ENCODE results near the gene DSC3. TPM values are rescaled to one million over a fixed set of nuclear protein-coding genes. Genes with fewer than 3 reads are reported as not detected.

Gene DSC3
- polyA plus RNA-seq, 1 experiment: 0.02 TPM

GRCh38 chr18:30967701-30968100, 74.8 kb downstream of the DSC3 start:
- Histone ChIP-seq H3K27ac (ENCODE audit: low read depth, low read length) (no peak overlapping the region), H3K27me3 (ENCODE audit: control insufficient read depth, insufficient read depth, low read length) (no peaks in the 10 kb centered on the region), H3K4me3 (ENCODE audit: low read depth, low read length) (no peak overlapping the region), H3K9me3 (ENCODE audit: control insufficient read depth, insufficient read depth, low read length) (no peaks in the 10 kb centered on the region)
- DNase-seq (ENCODE audit: low read depth, low spot score): no peak
- POLR2A ChIA-PET: no interaction called here
- no peak for TF ChIP-seq CTCF (IDR thresholded peaks at IDR 0.05; ENCODE audit: low read depth, low read length)
- CTCF ChIA-PET: no interaction called here

DNA sequence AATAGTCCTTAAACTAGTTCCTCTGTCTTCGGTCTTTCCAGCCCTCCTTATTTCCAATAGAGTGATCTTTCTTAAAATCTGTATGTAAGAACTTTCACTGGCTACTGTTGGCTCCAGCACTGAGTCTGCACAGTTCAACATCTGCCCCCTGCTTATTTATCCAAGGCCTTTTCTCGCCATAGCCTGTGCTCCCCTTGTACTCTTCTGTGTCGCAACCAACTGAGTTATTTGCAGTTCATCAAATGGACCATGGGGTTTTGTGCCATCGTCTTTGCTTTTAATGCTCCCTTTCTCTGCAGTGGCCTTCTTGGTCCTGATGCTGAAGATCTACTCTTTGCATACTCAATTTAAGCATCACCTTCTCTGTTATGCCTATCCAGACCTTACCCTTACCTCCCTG, 77.3 kb downstream of the DSC3 start:
- Histone ChIP-seq H3K27me3 (ENCODE audit: control insufficient read depth, insufficient read depth, low read length) (no peaks in the 10 kb centered on the region), H3K9me3 (ENCODE audit: control insufficient read depth, insufficient read depth, low read length) (peaks cover 3% of the 10 kb centered on the region; the same call in 1 of the 2 replicates), H3K27ac (ENCODE audit: low read depth, low read length) (no peak overlapping the region), H3K4me3 (ENCODE audit: low read depth, low read length) (no peak overlapping the region)
- ChIA-PET POLR2A (no interaction called here), CTCF (no interaction called here)
- no peak for TF ChIP-seq CTCF (IDR thresholded peaks at IDR 0.05; ENCODE audit: low read depth, low read length)
- no peak for DNase-seq (ENCODE audit: low read depth, low spot score)

GRCh38 chr18:30960661-30961060, 81.9 kb downstream of the DSC3 start:
- H3K9me3 ChIP-seq (ENCODE audit: control insufficient read depth, insufficient read depth, low read length): peaks cover 6% of the 10 kb centered on the region
- DNase-seq (ENCODE audit: low read depth, low spot score): no peak
- no peak overlapping the region for H3K27ac ChIP-seq (ENCODE audit: low read depth, low read length)
- TF ChIP-seq CTCF (IDR thresholded peaks at IDR 0.05; ENCODE audit: low read depth, low read length): no peak
- POLR2A ChIA-PET: no interaction called here
- CTCF ChIA-PET: no interaction called here
- H3K4me3 ChIP-seq (ENCODE audit: low read depth, low read length): no peak overlapping the region
- H3K27me3 ChIP-seq (ENCODE audit: control insufficient read depth, insufficient read depth, low read length): no peaks in the 10 kb centered on the region

- no peak for DNase-seq (ENCODE audit: low read depth, low spot score)
- H3K27me3 ChIP-seq (ENCODE audit: control insufficient read depth, insufficient read depth, low read length): no peaks in the 10 kb centered on the region
- H3K27ac ChIP-seq (ENCODE audit: low read depth, low read length): no peak overlapping the region
- H3K9me3 ChIP-seq (ENCODE audit: control insufficient read depth, insufficient read depth, low read length): peaks cover 12% of the 10 kb centered on the region
- TF ChIP-seq CTCF (IDR thresholded peaks at IDR 0.05; ENCODE audit: low read depth, low read length): no peak
- CTCF ChIA-PET: no interaction called here
- H3K4me3 ChIP-seq (ENCODE audit: low read depth, low read length): no peak overlapping the region
- POLR2A ChIA-PET: no interaction called here
Observed at GRCh38 chr18:30957066-30957465, 85.5 kb downstream of the DSC3 start.

DNA sequence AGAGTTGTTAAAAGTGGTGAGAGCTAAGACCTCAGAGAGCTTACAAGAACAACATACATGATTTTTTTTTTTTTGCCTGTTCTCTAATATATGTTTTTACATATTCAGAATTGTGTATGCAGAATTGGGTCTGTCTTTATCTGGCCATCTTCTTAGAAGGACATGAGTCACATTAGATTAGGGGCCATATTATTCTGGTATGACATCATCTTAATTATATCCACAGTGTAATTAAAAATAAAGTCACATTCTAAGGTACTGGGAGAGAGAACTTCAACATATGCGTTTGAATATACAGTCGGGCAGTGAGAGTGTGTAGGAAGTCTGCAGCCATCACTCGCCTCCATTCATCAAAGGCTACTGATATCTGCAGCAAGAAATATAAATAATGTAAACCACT, 88.3 kb downstream of the DSC3 start:
- no peak overlapping the region for H3K27ac ChIP-seq (ENCODE audit: low read depth, low read length)
- CTCF ChIA-PET: no interaction called here
- POLR2A ChIA-PET: no interaction called here
- H3K4me3 ChIP-seq (ENCODE audit: low read depth, low read length): no peak overlapping the region
- no peaks in the 10 kb centered on the region for H3K27me3 ChIP-seq (ENCODE audit: control insufficient read depth, insufficient read depth, low read length)
- H3K9me3 ChIP-seq (ENCODE audit: control insufficient read depth, insufficient read depth, low read length): peaks cover 6% of the 10 kb centered on the region
- no peak for DNase-seq (ENCODE audit: low read depth, low spot score)
- TF ChIP-seq CTCF (IDR thresholded peaks at IDR 0.05; ENCODE audit: low read depth, low read length): no peak
